GM18951 (cell line): Measurements from ENCODE around the gene RMDN2.
"Not testable (repeated sequence)": the region's sequence is repeated elsewhere in the genome, so short reads cannot be mapped to it uniquely, and the experiment has no call there.

ENCODE experiments used
- POLR2A ChIP-seq: IDR thresholded peaks from 4 replicates; pipeline ENCODE4 v1.6.1; 2011; ENCODE audit warnings: mild to moderate bottlenecking; ENCODE audit not compliant: insufficient read length, insufficient read depth; ENCODE audit errors: extremely low read depth
- in situ Hi-C: fragments of 300-500 bp; cut with MboI; formaldehyde crosslinking; loops from one replicate; pipeline ENCODE4 v1.12.0; 2022; ENCODE audit warnings: low sequenced_read_pairs, mixed read lengths, inconsistent platforms; ENCODE audit not compliant: unreplicated experiment

Gene RMDN2

DNA sequence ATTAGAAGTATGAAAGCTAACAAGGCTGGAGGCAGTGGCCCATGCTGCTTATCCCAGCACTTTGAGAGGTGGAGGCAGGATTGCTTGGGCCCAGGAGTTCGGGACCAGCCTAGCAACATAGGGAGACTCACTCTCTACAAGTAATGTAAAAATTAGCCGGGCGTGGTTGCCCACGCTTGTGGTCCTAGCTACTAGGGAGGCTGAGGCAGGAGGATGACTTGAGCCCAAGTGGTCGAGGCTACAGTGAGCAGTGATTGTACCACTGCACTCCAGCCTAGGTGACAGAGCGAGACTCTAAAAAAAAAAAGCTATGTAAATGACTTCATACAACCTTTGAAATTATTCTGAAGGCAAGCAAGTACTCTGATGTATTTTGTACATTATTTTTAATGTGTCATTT, 1.5 kb downstream of the RMDN2 start:
- no peak for TF ChIP-seq POLR2A
- in situ Hi-C loops, result no loop called here

DNA sequence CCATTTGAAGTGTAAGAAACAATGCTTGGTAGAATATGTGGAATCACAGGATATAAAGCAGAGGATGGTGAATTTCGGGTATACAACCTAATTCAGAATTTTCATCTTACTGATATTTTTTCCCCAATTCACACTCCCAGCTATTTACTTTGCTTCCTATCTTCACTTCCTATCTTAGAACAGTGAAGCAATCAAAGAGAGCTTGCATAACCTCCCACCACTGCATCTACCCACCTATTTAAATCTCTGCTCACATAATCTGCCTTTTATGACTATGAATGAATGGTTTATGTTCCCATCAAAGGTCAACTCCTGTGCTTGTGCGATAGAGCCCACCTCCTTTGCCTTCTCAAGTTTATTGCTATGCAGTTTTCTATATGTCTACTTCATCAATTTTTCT, 3.3 kb downstream of the RMDN2 start:
- in situ Hi-C loops, result no loop called here
- TF ChIP-seq POLR2A, result no peak

DNA sequence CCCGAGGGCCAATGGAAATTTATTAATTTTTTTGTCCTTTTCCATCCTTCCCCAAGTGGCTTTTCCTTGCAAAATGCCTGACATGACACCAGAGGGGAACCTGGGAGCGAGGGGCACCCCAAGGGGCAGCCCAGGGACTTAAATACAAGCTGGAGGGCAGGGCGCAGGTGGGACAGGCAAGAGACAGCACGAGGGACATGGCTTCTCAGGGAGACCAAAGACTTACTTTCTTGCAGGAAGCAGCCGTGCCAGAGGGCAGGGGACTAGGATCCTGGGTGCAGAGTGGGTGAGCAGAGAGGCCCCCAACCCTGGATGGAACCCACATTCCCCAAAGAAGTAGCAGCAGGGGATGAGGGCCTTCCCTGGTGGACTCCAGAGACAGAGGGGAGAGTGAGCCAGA, 5.3 kb downstream of the RMDN2 start:
- in situ Hi-C loops, result not testable (repeated sequence)

DNA sequence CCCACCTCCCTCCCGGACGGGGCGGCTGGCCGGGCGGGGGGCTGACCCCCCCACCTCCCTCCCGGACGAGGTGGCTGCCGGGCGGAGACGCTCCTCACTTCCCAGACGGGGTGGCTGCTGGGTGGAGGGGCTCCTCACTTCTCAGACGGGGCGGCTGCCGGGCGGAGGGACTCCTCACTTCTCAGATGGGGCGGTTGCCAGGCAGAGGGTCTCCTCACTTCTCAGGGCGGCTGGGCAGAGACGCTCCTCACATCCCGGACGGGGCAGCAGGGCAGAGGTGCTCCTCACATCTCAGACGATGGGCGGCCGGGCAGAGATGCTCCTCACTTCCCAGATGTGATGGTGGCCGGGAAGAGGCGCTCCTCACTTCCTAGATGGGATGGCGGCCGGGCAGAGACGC, 7.8 kb downstream of the RMDN2 start:
- in situ Hi-C loops, result not testable (repeated sequence)

DNA sequence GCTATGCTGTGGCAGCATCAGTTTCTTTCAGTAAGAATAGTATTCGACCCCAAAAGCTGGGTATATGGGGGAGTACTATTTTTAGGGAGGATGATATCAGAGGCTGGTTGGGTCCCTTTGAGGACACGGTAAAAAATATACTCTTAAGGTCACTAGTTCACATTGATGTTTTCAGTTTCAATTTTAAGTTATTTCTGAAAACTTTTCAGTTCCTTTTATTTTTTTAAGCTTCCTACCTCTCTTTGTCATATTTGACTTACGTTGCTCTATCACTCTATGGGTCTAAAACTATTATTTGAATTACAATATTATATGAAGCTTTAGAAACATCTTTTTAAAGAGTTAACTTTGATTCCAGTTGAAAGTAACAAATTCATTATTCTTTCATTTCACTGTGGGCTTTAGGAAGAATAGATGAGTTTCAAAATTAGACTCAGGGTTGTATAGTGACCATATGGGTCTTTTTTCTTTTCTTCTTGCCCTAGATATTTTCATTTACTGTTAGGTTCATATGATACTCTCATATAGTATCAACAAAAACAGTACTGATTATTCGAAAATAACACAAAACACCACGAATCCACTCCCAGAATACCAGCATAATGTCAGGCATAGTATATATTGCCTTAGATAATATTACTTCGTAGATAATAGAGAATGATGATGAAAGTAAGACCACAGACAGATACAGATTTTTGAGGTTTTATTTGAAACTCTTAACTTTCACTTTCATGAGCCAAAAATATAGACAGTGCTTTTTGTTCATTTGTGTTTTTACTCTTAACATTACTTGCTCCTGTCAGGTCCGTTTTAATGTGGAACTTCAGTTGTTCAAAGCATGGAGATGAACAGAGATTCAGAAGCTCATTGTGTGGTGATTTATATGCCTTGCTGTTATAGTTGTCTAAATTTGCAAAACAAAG, 9.8 kb downstream of the RMDN2 start:
- in situ Hi-C loops, result no loop called here

DNA sequence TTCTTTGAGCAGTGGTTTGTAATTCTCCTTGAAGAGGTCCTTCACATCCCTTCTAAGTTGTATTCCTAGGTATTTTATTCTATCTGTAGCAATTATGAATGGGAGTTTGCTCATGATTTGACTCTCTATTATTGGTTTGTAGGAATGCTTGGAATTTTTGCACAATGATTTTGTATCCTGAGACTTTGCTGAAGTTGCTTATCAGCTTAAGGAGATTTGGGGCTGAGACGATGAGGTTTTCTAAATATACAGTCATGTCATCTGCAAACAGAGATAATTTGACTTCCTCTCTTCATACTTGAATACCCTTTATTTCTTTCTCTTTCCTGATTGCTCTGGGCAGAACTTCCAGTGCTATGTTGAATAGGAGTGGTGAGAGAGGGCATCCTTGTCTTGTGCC, 12.5 kb downstream of the RMDN2 start:
- in situ Hi-C loops, result not testable (repeated sequence)

More for the DNA sequence above, 9.8 kb downstream of the RMDN2 start:
- no peak for TF ChIP-seq POLR2A

DNA sequence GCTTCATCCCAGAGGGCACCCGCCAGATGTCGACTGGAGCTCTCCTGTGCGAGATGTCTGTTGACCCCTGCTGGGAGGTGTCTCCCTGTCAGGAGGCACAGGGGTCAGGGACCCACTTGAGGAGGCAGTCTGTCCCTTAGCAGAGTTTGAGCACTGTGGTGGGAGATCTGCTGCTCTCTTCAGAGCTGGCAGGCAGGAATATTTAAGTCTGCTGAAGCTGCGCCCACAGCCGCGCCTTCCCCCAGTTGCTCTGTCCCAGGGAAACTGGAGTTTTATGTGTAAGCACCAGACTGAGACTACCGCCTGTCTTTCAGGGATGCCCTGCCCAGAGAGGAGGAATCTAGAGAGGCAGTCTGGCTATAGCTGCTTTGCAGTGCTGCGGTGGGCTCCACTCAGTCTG, 16.2 kb downstream of the RMDN2 start:
- in situ Hi-C loops, result not testable (repeated sequence)

DNA sequence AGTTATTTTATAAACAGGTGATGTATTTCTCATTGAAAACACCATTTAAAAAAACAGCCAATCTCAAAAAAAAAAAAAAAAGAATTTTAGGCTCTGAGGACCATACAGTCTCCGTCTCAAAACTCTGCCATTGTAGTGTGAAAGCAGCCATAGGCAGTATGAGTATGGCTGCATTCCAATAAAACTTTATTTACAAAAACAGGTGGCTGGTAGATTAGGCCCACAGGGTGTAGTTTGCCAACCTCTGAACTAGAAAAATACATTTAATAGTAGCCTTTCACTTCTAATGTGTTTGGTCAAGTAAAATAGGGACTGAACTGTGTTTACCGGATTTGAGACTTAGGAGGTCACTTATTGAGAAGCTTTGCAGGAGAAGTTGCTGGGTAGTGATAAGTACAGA, 19.2 kb downstream of the RMDN2 start:
- in situ Hi-C loops, result no loop called here
- TF ChIP-seq POLR2A, result no peak

DNA sequence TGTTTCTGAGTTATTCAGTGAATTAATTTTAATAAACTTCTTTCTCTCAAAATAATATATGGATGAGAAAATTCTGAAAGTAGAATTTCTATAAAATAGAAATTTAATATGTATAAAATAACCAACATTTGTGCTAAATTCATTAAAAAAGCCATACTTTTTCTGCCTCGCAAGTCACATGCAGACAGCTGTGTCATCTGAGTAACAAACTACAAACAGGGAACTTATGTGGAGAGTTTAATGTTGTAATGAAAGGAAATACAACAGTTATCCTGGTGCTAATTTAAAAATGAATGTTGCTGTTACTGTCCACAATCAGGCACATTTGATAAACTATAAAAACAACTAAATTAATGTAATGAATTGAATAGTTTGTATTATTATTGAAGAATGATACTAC, 22.2 kb downstream of the RMDN2 start:
- no peak for TF ChIP-seq POLR2A
- in situ Hi-C loops, result no loop called here

DNA sequence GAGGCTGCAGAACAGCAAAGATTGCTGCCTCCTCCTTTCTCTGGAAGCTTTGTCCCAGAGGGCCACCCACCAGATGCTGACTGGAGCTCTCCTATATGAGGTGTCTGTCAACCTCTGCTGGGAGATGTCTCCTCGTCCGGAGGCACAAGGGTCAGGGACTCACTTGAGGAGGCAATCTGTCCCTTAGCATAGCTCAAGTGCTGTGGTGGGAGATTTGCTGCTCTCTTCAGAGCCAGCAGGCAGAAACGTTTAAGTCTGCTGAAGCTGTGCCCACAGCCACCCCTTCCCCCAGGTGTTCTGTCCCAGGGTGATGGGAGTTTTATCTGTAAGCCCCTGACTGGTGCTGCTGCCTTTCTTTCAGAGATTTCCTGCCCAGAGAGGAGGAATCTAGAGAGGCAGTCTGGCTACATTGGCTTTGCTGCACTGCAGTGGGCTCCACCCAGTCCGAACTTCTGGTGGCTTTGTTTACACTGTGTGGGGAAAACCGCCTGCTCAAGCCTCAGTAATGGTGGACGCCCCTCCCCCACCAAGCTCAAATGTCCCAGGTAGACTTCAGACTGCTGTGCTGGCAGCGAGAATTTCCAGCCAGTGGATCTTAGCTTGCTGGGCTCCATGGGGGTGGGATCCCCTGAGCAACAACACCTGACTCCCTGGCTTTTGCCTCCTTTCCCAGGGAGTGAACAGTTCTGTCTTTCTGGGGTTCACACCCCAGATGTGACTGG, 37.1 kb downstream of the RMDN2 start:
- in situ Hi-C loops, result not testable (repeated sequence)

DNA sequence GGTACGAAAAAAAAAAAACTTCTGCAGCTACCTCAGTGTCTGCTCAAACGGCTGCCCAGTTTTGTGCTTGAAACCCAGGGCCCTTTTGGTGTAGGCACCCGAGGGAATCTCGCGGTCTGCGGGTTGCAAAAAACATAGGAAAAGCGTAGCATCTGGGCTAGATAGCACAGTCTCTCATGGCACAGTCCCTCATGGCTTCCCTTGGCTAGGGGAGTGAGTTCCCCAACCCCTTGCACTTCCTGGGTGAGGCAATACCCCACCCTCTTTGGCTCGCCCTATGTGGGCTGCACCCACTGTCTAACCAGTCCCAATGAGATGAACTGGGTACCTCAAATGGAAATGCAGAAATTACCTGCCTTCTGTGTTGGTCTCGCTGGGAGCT, 37.6 kb downstream of the RMDN2 start:
- in situ Hi-C loops, result not testable (repeated sequence)

DNA sequence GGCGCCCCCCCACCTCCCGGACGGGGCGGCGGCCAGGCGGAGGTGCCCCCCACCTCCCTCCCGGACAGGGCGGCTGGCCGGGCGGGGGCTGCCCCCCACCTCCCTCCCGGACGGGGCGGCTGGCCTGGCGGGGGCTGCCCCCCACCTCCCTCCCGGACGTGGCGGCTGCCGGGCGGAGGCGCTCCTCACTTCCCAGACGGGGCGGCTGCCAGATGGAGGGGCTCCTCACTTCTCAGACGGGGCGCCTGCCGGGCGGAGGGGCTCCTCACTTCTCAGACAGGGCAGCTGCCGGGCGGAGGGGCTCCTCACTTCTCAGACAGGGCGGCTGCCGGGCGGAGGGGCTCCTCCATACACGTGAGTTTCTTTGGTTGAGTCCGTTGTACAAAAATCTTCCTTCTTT, 38.8 kb downstream of the RMDN2 start:
- in situ Hi-C loops, result not testable (repeated sequence)

DNA sequence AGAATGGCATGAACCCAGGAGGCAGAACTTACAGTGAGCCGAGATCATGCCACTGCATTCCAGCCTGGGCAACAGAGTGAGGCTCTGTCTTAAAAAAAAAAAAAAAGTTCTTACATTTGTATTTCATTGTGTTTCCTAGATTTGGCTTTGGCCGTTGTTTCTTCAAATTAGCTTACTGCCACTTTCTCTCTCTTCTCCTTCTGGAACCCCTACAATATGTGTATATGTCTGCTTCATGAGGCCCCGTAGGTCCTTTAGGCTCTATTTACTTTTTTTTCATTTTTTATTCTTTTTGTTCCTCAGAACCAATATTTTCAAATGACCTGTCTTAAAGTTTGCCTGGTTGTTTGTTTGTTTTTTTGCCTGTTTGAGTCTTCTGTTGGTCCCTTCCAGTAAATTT, 41.2 kb downstream of the RMDN2 start:
- no peak for TF ChIP-seq POLR2A
- in situ Hi-C loops, result no loop called here

DNA sequence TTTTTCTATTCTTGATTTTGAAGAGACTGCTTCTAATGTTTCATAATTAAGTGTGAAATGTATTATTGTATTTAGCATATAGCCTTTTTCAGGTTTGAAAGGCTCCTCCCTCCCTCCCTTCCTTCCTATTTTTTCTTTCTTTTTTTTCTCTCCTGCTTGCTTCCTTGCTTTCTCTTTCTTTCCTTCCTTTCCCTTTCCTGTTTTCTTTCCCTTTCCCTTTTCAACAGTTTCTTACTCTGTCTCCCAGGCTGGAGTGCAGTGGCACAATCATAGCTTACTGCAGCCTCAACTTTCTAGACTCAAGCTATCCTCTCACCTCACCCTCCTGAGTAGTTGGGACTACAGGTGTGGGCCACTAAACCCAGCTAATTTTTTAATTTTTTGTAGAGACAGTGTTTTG, 44.6 kb downstream of the RMDN2 start:
- TF ChIP-seq POLR2A, result no peak
- in situ Hi-C loops, result no loop called here

DNA sequence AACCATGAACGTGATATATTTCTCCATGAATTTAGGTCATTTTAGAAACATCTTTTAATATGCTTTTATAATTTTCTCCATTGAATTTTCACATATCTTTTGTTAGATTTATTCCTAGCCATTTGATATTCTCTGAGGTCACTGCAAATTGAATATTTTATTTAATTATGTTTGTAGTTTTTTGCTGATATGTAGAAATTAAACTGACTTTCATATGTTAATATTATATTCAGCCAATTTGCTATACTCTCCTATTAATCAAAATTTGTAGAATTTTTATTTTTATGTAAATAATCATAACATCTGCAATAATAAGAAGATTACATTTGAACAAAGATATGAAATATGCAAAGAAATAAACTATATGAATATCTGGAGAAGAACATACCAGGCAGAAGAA, 46.9 kb downstream of the RMDN2 start:
- TF ChIP-seq POLR2A, result no peak
- in situ Hi-C loops, result no loop called here
